ENCODE data around the gene BAD. TPM values are rescaled to one million over a fixed set of nuclear protein-coding genes. Genes with fewer than 3 reads are reported as not detected.

The BAD gene
- total RNA-seq, 1 donor from 2014 or later = 19.0 TPM

DNA sequence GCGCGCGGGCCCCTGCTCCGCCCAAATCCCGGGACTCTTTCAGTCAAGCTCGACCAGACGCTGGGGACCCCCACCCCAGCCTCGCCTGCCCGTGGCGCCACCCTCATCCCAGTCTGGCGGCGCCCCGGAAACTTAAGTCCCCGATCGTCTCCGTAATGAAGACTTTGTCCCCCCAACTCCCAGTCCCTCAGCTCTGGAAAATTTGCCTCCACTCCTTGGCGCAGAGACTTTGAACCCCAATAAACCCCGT is 32.8 kb downstream of the BAD start:
- Histone ChIP-seq H3K27me3 (peaks cover 6% of the 10 kb centered on the region), H3F3A (ENCODE audit: low read depth) (peaks cover 49% of the 10 kb centered on the region), H2AFZ (replicated peaks) (peak overlapping the region; percentile 87), H3K4me1 (peaks cover 38% of the 10 kb centered on the region), H3K36me3 (no peaks in the 10 kb centered on the region), H3K27ac (no peak overlapping the region), H3K9ac (peak overlapping the region; percentile 36), H3K9me3 (ENCODE audit: low read depth) (no peaks in the 10 kb centered on the region), H4K20me1 (ENCODE audit: low read depth) (peaks cover 25% of the 10 kb centered on the region), H3K4me2 (peak overlapping the region; percentile 89), H3K4me3 (peak overlapping the region; percentile 80), H3K79me2 (ENCODE audit: low read depth) (peaks cover 11% of the 10 kb centered on the region)
- Mint-ChIP-seq H3K36me3 (peaks cover 4% of the 10 kb centered on the region), H3K9me3 (no peaks in the 10 kb centered on the region), H3K4me3 (peak overlapping the region; percentile 95), H3K4me1 (peaks cover 45% of the 10 kb centered on the region), H3K27ac (no peak overlapping the region), H3K27me3 (ENCODE audit: insufficient read depth, low read depth) (peaks cover 17% of the 10 kb centered on the region)
- TF ChIP-seq EZH2 (IDR thresholded peaks at IDR 0.05) = no peak
- TF ChIP-seq EZH2phosphoT487 (IDR thresholded peaks at IDR 0.05) = no peak
- TF ChIP-seq, protein P1, sequence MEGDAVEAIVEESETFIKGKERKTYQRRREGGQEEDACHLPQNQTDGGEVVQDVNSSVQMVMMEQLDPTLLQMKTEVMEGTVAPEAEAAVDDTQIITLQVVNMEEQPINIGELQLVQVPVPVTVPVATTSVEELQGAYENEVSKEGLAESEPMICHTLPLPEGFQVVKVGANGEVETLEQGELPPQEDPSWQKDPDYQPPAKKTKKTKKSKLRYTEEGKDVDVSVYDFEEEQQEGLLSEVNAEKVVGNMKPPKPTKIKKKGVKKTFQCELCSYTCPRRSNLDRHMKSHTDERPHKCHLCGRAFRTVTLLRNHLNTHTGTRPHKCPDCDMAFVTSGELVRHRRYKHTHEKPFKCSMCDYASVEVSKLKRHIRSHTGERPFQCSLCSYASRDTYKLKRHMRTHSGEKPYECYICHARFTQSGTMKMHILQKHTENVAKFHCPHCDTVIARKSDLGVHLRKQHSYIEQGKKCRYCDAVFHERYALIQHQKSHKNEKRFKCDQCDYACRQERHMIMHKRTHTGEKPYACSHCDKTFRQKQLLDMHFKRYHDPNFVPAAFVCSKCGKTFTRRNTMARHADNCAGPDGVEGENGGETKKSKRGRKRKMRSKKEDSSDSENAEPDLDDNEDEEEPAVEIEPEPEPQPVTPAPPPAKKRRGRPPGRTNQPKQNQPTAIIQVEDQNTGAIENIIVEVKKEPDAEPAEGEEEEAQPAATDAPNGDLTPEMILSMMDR (IDR thresholded peaks at IDR 0.05) = no peak
- no peak for DNase-seq (ENCODE audit: low spot score)

DNA sequence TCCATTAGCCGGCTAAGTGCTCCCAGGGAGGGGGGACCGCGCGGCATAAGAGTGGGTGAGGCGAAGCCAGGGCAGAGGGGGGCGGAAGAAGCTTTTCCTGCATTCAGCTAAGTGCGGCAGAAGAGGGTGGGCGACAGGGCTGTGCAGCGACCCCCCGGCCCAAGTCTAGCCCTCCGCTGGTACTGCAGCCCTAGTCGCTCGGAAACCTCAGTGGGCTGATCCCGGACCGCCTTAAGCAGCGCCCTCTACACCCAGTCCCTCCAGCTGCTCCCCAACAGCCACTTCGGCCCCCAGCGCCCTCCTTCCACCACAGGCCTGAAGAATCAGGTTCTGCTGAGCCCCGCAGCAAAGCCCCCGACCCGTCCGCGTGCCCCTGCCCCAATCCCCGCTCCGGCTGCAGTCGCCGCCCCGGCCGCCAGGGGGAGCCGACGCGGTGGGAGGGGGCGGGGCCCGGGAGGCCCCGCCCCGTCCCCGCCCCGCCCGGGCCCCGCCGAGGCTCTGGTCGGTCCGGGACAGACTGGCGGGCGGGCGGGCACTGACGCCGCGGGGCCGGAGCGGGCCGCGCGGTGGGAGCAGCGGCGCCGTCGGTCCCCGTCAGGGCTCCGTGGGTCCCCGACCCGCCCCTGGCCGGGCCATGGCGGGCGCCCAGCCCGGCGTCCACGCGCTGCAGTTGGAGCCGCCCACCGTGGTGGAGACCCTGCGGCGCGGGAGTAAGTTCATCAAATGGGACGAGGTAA is 33.3 kb downstream of the BAD start, which contains the start of gene PLCB3:
Gene PLCB3 (plus strand): TSS at position 515 of the 737 bp plus-strand sequence. CDS start 120 bp downstream, at position 635.
- Histone ChIP-seq H4K20me1 (ENCODE audit: low read depth) (peaks cover 25% of the 10 kb centered on the region), H3K27me3 (peaks cover 6% of the 10 kb centered on the region), H3K4me1 (peaks cover 38% of the 10 kb centered on the region), H3K4me3 (peak within 1 kb of the TSS; percentile 80), H3K27ac (no peak within 1 kb of the TSS), H3F3A (ENCODE audit: low read depth) (peaks cover 49% of the 10 kb centered on the region), H3K4me2 (peak within 1 kb of the TSS; percentile 92), H3K9me3 (ENCODE audit: low read depth) (no peaks in the 10 kb centered on the region), H3K79me2 (ENCODE audit: low read depth) (peaks cover 14% of the 10 kb centered on the region), H3K36me3 (no peaks in the 10 kb centered on the region), H3K9ac (peak within 1 kb of the TSS; percentile 36), H2AFZ (replicated peaks) (peak within 1 kb of the TSS; percentile 87)
- Mint-ChIP-seq H3K27me3 (ENCODE audit: insufficient read depth, low read depth) (peaks cover 17% of the 10 kb centered on the region), H3K27ac (peak within 1 kb of the TSS; percentile 76), H3K36me3 (peaks cover 4% of the 10 kb centered on the region), H3K4me1 (peaks cover 45% of the 10 kb centered on the region), H3K9me3 (no peaks in the 10 kb centered on the region), H3K4me3 (peak within 1 kb of the TSS; percentile 95)
- peak; percentile 83 for DNase-seq (ENCODE audit: low spot score)
- TF ChIP-seq, protein P1 (IDR thresholded peaks at IDR 0.05) = peak; percentile 67
- TF ChIP-seq EZH2phosphoT487 (IDR thresholded peaks at IDR 0.05) = no peak

GRCh38 chr11:64250415-64251015 is 34.0 kb downstream of the BAD start:
- peak; percentile 64 for DNase-seq (ENCODE audit: low spot score)
- no peaks in the 10 kb centered on the region for H3K9me3 ChIP-seq (ENCODE audit: low read depth)
- no peak for TF ChIP-seq EZH2phosphoT487 (IDR thresholded peaks at IDR 0.05)
- TF ChIP-seq, protein P1 (IDR thresholded peaks at IDR 0.05) = no peak
- no peak for TF ChIP-seq EZH2 (IDR thresholded peaks at IDR 0.05)
- H3K4me2 ChIP-seq = peak overlapping the region; percentile 92
- H2AFZ ChIP-seq (replicated peaks) = peak overlapping the region; percentile 81
- H3K36me3 ChIP-seq = no peaks in the 10 kb centered on the region
- H3K9ac ChIP-seq = no peak overlapping the region
- Mint-ChIP-seq H3K27ac (peak overlapping the region; percentile 76), H3K27me3 (ENCODE audit: insufficient read depth, low read depth) (peaks cover 15% of the 10 kb centered on the region), H3K4me1 (peaks cover 45% of the 10 kb centered on the region), H3K36me3 (peaks cover 4% of the 10 kb centered on the region), H3K4me3 (peak overlapping the region; percentile 89), H3K9me3 (no peaks in the 10 kb centered on the region)
- peaks cover 49% of the 10 kb centered on the region for H3F3A ChIP-seq (ENCODE audit: low read depth)
- H3K4me1 ChIP-seq = peaks cover 39% of the 10 kb centered on the region
- peaks cover 6% of the 10 kb centered on the region for H3K27me3 ChIP-seq
- H3K4me3 ChIP-seq = peak overlapping the region; percentile 80
- peaks cover 27% of the 10 kb centered on the region for H4K20me1 ChIP-seq (ENCODE audit: low read depth)
- peaks cover 20% of the 10 kb centered on the region for H3K79me2 ChIP-seq (ENCODE audit: low read depth)
- H3K27ac ChIP-seq = no peak overlapping the region
